HG03196 (cell line): ENCODE data around the gene KANK2.
"Not testable (repeated sequence)": the region's sequence is repeated elsewhere in the genome, so short reads cannot be mapped to it uniquely, and the experiment has no call there.

Experiments used
- ATAC-seq: cut with Tn5 transposase; IDR thresholded peaks from one replicate; pipeline ENCODE4 v1.9.1; 2021; ENCODE audit not compliant: unreplicated experiment

Gene KANK2

GRCh38 chr19:11142528-11143171 is 54.7 kb downstream of the KANK2 start:
- no peak for ATAC-seq

DNA sequence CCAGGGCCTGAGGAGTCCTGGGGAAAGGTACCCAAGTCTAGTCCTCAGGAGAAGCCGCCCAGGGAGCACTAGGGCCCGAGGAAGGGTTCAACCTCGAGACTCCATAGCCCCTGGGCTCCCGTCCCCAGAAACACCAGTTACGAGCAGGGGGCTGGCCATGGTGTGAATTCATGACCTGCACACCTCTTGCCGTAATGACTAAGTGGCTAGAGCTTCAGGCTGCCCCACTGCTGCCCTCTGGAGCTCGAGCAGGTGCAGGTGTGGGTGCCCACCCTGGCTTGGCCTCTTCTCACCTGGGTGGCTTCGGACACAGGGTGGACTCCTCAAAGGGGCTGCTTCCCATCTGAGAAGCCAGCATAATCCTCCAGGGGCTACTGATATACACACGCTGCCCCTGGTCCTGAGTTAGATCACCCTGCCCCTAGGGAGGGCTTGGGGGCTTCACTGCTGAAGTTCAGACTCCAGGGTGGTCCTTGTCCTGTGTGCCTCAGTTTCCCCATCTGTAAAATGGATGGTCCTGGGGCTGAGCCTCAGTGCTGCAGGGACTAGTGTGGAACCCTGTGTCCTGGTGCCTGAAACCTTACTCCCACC is 55.3 kb downstream of the KANK2 start:
- no peak for ATAC-seq

DNA sequence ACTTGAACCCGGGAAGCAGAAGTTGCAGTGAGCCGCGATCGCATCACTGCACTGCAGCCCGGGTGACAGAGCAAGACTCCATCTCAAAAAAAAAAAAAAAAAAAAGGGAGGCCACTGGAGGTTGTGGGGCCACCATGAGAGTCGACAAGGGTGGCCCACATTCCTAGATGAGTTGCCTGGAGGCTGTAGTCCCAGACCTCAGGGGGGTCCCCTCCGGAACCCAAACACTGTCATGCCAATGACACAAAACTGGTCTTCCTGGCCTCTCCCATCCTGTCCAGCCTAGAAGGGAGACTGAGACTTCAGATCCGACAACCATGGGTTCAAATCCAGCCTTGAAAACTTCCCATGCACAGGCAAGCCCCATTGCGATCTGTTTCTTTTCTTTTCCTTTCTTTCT is 56.4 kb downstream of the KANK2 start:
- no peak for ATAC-seq

DNA sequence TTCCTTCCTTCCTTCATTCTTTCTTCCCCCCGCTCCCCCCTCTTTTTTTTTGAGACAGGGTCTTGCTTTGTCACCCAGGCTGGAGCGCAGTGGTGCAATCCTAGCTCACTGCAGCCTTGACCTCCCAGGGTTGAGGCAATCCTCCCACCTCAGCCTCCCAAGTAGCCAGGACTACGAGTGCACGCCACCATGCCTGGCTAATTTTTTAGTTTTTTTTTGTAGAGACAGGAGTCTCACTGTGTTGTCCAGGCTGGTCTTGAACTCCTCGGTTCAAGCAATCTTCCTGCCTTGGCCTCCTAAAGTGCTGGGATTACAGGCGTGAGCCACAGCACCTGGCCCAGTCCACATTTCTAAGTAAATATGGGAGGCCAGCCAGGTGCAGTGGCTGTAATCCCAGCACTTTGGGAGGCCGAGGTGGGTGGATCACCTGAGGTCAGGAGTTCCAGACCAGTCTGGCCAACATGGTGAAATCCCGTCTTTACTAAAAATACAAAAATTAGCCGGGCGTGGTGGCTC is 57.3 kb downstream of the KANK2 start:
- ATAC-seq, result not testable (repeated sequence)

- ATAC-seq, result no peak
Observed at GRCh38 chr19:11138601-11139300, 58.6 kb downstream of the KANK2 start.

GRCh38 chr19:11137542-11138384 is 59.6 kb downstream of the KANK2 start:
- ATAC-seq, result no peak

DNA sequence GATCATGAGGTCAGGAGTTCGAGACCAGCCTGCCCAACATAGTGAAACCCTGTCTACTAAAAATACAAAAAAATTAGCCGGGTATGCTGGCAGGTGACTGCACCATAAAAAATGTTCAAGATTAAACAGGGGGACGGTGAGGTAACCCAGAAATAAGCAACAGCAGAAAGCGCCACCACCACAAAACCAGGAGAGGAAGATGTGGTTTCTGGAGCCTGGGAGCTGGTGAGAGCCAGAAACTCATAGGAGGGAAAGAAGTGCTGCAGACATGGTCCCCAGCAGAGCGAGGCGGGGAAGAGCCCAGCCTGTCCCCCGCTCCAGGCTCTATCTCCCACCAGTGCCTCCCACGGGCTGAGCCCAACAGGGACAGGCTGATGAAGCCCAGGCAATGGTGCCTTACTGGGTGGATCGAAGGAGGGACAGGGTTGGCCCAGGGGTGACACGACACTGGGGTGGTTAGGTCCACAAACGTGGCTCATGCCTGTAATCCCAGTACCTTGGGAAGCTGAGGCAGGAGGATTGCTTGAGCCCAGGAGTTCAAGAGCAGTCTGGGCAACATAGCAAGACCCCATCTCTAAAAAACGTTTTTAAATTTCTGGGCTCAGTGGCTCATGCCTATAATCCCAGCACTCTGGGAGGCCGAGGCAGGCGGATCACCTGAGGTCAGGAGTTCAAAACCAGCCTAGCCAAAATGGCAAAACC is 60.8 kb downstream of the KANK2 start:
- no peak for ATAC-seq

GRCh38 chr19:11131471-11131870 is 65.9 kb downstream of the KANK2 start:
- no peak for ATAC-seq

DNA sequence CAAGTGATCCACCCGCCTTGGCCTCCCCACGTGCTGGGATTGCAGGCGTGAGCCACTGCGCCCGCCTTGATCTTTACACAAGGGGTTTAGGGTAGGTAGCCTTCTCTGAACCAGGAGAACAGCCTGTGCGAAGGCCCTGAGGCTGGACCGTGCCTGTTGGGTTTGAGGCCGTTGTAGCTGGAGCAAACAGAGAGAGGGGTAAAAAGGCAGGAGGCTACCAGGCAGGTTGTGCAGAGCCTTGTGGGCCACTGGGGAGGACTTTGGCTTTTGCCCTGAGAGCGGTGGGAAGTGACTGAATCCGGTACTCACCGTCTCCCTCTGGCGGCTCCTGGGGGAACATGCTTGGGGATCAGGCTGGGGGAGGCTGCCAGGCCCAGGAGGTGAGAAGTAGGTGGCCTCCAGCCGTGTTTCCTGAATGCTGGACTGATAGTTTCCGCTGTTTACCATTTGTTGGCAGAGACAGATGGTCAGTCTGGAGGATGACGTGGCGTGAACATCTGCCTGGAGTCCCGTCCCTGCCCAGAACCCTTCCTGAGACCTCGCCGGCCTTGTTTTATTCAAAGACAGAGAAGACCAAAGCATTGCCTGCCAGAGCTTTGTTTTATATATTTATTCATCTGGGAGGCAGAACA is 66.4 kb downstream of the KANK2 start:
- no peak for ATAC-seq

DNA sequence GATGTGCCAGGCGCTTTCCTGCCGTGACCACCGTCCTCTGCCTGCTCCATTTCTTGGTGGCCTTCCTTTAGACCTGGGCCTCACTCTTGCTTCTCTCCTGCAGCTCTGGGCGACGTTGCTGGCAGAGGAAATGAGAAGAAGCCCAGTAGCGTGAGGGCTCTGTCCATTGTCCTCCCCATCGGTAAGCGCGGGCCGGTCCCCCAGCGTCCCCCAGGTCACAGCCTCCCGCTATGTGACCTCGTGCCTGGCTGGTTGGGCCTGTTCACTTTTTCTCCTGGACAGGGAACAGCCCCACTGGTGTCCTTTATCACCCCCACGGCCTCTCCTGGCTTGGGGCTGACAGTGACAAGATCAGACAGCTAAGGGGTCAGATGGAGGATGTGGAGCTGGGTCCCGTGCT is 69.4 kb downstream of the KANK2 start:
- ATAC-seq, result no peak

GRCh38 chr19:11125994-11126685 is 71.2 kb downstream of the KANK2 start:
- ATAC-seq, result no peak

GRCh38 chr19:11124157-11124556 is 73.2 kb downstream of the KANK2 start:
- ATAC-seq, result not testable (repeated sequence)

- ATAC-seq, result no peak
Observed at GRCh38 chr19:11123114-11123513, 74.2 kb downstream of the KANK2 start.

- ATAC-seq, result not testable (repeated sequence)
Observed at GRCh38 chr19:11121963-11122362, 75.4 kb downstream of the KANK2 start.

GRCh38 chr19:11116507-11116906 is 80.8 kb downstream of the KANK2 start:
- ATAC-seq, result no peak

GRCh38 chr19:11115895-11116446 is 81.4 kb downstream of the KANK2 start:
- ATAC-seq, result no peak

DNA sequence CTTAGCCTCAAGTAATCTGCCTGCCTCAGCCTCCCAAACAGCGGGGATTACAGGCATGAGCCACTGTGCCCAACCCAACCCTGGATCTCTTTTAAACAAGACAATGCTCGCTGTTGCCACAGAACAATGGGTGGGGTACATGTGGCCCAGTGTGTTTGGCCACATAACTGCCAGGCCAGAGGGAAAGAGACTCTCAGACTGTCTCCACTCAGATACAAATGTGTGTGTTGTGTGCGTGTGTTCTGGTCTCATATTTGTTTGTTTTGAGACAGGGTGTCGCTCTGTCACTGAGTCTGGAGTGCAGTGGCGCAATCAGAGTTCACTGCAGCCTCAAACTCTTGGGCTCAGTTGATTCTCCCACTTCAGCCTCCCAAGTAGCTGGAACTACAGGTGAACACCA is 82.3 kb downstream of the KANK2 start:
- no peak for ATAC-seq
